Retinal pigment epithelial cell (primary cell): ENCODE data around the gene SMCO2.

Experiments
- DNase-seq: peaks from one replicate; pipeline ENCODE4 v3.0.0-alpha.2; 2010; ENCODE audit warnings: low read depth
- H3K4me3 ChIP-seq: 2 replicates; pipeline ENCODE4 v1.5.1; 2011; ENCODE audit warnings: mild to moderate bottlenecking, low read length, control low read depth, moderate library complexity
- TF ChIP-seq, protein P1 (sequence below): conservative IDR thresholded peaks from 2 replicates; pipeline ENCODE4 v1.5.1; 2011; ENCODE audit warnings: low read depth, low read length, control low read depth, inconsistent platforms

SMCO2 gene

DNA sequence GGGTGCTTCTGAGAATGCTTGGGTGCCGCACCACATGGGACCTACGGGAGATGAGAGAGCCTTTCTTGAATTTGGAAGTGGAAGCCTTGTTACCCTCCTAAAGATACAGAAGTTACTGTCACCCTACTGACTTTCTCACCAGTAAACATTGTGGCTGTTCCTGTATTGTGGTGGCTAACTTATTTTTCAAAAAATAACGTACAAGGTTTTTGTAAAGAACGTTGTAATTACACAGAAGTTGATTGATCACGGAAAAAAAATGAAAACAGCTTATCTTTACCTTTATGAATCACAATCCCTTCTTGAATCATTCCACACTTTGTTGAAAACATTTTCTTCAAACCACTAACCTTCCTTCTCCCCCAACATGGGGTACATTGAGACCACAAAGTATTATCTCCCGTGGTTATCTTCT, 55.5 kb downstream of the SMCO2 start:
- TF ChIP-seq, protein P1, sequence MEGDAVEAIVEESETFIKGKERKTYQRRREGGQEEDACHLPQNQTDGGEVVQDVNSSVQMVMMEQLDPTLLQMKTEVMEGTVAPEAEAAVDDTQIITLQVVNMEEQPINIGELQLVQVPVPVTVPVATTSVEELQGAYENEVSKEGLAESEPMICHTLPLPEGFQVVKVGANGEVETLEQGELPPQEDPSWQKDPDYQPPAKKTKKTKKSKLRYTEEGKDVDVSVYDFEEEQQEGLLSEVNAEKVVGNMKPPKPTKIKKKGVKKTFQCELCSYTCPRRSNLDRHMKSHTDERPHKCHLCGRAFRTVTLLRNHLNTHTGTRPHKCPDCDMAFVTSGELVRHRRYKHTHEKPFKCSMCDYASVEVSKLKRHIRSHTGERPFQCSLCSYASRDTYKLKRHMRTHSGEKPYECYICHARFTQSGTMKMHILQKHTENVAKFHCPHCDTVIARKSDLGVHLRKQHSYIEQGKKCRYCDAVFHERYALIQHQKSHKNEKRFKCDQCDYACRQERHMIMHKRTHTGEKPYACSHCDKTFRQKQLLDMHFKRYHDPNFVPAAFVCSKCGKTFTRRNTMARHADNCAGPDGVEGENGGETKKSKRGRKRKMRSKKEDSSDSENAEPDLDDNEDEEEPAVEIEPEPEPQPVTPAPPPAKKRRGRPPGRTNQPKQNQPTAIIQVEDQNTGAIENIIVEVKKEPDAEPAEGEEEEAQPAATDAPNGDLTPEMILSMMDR: no peak
- DNase-seq: no peak
- H3K4me3 ChIP-seq: no peak overlapping the region

DNA sequence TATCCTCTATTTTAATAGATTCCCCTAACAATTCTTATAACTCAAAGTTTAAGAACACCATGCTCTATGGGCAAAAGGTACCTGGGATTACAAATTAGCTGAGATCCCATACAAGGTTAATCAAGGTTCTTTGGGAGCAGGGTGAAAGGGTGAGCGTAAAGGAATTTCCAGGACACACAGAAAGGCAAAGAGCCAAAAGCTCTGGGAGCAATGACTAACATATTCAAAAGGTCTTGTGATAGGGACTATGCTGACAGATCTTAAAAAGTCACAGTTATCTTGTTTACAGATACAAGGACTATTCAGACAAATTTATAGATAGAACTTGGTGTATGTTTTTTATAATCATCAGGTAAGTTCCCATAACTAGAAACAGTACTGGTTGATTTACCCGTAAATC, 58.0 kb downstream of the SMCO2 start:
- TF ChIP-seq, protein P1: no peak
- H3K4me3 ChIP-seq: no peak overlapping the region
- no peak for DNase-seq

DNA sequence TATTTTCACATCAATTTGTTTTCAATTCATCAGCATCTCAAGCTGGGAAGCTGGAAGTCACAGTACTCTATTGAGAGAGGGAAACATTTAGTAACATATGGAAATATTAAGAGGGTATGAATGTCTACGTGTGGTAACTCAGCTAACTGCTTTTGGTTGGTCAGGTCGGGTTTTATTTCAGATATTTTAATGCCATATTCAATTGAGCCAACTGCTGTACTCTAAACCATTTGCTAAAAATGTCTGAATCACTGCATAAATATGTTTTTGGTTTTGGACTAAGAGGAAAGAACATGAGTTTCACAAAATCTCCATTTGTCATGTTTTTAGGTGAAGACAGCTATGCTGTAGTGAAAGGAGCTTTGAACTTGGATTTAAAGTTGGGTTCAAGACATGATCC, 58.6 kb downstream of the SMCO2 start:
- no peak overlapping the region for H3K4me3 ChIP-seq
- TF ChIP-seq, protein P1: no peak
- DNase-seq: no peak

DNA sequence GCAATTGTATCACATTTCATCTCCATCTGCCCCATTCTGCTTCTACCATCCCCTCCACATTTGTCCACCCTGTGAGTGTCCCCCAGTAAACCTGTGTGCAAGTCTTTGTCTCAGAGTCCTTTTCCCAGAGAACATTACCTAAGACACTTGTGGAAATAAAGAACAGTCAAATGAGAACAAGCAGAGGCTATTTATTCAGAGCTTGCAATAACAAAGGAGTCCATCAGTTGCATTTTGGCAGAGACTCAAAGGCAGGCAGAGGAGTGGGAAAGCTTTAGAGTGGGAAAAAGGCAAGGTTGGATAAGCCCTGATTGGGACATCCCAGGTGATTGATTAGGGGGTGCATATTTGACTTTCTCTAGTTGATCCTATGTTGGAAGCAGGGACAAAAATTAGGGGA, 59.2 kb downstream of the SMCO2 start:
- H3K4me3 ChIP-seq: no peak overlapping the region
- no peak for DNase-seq
- TF ChIP-seq, protein P1: no peak

DNA sequence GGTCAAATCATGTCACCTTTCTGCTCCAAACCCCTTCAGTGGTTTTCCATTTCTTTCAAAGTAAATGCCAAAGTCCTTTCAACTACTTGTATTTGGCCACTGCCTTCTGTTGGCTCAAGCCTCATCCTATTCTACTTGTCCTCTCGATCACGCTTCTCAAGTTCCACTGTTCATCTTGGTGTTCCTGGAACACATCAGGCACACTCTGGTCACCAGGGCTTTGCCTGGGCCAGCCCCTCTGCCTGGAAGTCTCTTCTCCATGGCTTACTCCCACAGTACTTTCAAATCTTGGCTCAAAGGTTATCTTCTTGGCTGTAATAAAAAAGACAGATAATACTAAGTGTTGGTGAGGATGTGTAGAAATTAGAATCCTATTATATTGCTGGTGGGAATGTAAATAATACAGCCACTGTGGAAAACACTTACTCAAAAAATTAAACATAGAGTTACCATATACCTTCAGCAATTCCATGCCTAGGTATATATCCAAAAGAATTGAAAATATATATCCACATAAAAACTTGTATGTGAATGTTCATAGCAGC, 60.2 kb downstream of the SMCO2 start:
- DNase-seq: no peak

DNA sequence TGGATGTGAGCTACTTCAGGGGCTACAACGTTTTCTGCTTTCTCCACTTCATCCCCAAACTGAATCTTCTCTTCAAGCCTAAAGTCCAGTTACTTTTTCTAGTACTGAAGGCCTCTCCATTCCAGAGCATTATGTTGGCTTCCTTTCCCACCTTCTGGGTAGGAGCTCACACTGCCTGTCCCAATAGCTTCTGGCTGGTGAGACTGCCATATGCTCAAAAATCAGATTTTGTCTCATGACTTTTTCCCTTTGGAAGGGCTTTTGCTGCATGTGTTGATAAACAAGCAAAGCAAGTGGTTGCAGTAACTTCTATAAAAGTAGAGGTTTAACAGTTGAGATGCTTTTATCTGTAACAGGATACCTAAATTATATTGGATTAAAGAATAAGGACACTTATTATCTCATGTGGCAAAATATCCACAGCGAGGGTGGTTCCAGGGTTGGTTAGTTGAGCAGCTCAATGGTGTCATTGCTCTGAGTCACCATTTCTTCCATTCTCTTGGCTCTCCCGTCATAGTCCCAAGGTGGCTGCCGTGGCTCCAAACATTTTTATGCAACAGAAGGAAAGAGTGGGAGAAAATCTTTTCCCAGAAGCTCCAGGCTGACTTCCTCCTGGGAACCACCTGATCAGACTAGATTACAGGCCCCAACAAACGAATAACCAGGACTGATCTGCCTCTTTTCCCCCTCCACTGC, 62.3 kb downstream of the SMCO2 start:
- DNase-seq: no peak
- no peak overlapping the region for H3K4me3 ChIP-seq
- TF ChIP-seq, protein P1: no peak

More for the DNA sequence above, 60.2 kb downstream of the SMCO2 start:
- TF ChIP-seq, protein P1: no peak
- no peak overlapping the region for H3K4me3 ChIP-seq

DNA sequence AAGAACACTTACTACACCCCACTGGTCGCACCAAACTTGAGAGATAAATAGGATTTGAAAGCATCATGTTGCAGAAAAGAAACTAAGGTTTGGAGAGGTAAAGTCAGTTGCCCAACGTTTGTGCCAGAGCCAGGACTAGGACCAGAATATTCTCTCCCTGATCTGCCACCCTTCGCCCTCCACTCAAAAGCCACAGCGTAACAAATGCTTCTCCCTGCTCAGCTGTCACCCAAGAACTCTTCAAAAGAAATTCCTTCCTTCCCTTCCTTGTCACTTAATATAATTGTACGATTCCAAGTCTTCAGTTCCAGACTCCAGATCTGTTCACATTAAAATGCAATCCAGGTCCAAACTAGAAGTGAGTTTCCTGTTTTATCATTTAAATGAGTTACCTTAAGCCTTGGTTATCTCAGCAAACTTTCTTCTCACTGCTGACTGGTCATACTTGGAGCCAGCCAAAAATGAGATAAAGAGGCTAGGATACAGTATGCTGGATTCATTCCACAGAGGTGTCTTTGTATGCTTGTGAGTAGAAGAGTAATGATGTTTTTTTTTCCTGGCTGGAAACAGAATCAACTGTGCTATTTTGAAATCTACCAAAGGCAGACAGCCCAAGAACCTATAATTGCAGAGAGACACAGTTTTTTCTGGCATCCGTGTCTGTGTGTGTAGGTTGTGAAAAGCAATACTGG, 64.6 kb downstream of the SMCO2 start:
- no peak overlapping the region for H3K4me3 ChIP-seq
- no peak for DNase-seq

More for the DNA sequence above, 64.6 kb downstream of the SMCO2 start:
- TF ChIP-seq, protein P1: no peak
